ENCODE measurements around the gene INPP5B.

The INPP5B gene

GRCh38 chr1:37828410-37829074, 118.3 kb downstream of the INPP5B start:
- DNase-seq: no peak

- DNase-seq: no peak
These were observed 121.3 kb downstream of the INPP5B start for GRCh38 chr1:37825506-37825905.

GRCh38 chr1:37824001-37824400, 122.9 kb downstream of the INPP5B start:
- no peak for DNase-seq

GRCh38 chr1:37822906-37823815, 123.7 kb downstream of the INPP5B start:
- no peak for DNase-seq

GRCh38 chr1:37821481-37821880, 125.4 kb downstream of the INPP5B start:
- DNase-seq: no peak

- no peak for DNase-seq
These were observed 129.4 kb downstream of the INPP5B start for GRCh38 chr1:37817481-37817880.

- DNase-seq: no peak
These were observed 132.6 kb downstream of the INPP5B start for GRCh38 chr1:37814252-37814651.

- DNase-seq: no peak
These were observed 133.2 kb downstream of the INPP5B start for GRCh38 chr1:37813529-37814145.

- peak; percentile 79 for DNase-seq
These were observed 135.7 kb downstream of the INPP5B start for GRCh38 chr1:37811027-37811655.
